ENCODE measurements around the gene ARID3C. TPM values are rescaled to one million over a fixed set of nuclear protein-coding genes. Genes with fewer than 3 reads are reported as not detected.

The ARID3C gene, protein sequence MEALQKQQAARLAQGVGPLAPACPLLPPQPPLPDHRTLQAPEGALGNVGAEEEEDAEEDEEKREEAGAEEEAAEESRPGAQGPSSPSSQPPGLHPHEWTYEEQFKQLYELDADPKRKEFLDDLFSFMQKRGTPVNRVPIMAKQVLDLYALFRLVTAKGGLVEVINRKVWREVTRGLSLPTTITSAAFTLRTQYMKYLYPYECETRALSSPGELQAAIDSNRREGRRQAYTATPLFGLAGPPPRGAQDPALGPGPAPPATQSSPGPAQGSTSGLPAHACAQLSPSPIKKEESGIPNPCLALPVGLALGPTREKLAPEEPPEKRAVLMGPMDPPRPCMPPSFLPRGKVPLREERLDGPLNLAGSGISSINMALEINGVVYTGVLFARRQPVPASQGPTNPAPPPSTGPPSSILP
- total RNA-seq (ENCODE audit: low replicate concordance), result 0.09 and 0.74 TPM in 2 replicates

DNA sequence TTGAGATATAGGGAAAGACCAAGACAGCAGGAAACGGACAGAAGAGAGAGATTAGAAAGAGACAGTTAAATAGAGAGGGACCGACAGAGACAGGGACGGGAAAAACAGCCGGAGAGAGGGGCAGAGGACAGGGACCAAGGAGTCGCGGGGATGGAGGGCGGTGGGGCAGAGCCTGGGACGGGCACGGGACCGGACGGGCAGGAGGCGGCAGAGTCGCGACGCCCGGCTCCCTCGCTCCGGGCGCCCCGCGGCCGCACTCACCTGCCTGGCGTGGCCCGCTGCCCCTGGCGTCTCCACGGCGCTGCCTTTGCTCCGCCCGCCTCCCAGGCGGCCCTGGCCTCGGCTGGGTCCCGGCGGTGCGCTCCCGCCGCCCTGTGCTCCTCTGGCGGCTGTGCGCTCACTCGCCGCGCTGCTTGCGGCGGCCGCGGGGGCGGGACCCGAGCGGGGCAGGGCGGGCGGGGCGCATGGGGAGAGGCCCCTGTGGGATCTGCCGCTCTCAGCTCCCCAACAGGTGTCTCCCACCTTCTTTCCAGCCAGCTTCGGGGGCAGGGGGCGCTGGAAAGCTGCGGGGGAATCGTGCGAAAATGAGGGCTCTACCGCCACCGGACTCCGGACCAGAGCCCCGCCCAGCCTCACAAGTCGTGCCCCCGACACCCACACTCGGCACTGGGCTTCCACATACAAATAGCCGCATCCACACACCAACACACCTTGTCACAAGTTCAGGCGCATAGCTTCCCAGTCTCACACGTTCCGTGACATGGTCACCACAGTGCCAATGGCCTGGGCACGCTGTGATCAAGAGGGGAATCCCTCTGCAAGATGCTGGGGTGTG lies at the start of gene ARID3C:
TSS of gene ARID3C (minus strand) at position 411 of the 835 bp plus-strand sequence. CDS start 1,052 bp downstream, outside the sequence.
- peak within 1 kb of the TSS; percentile 51 for H3K4me3 ChIP-seq (ENCODE audit: low read depth, low read length)
- TF ChIP-seq, protein P1, sequence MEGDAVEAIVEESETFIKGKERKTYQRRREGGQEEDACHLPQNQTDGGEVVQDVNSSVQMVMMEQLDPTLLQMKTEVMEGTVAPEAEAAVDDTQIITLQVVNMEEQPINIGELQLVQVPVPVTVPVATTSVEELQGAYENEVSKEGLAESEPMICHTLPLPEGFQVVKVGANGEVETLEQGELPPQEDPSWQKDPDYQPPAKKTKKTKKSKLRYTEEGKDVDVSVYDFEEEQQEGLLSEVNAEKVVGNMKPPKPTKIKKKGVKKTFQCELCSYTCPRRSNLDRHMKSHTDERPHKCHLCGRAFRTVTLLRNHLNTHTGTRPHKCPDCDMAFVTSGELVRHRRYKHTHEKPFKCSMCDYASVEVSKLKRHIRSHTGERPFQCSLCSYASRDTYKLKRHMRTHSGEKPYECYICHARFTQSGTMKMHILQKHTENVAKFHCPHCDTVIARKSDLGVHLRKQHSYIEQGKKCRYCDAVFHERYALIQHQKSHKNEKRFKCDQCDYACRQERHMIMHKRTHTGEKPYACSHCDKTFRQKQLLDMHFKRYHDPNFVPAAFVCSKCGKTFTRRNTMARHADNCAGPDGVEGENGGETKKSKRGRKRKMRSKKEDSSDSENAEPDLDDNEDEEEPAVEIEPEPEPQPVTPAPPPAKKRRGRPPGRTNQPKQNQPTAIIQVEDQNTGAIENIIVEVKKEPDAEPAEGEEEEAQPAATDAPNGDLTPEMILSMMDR (IDR thresholded peaks at IDR 0.05; ENCODE audit: insufficient read depth, low read length), result no peak
- DNase-seq (ENCODE audit: low read depth), result no peak

DNA sequence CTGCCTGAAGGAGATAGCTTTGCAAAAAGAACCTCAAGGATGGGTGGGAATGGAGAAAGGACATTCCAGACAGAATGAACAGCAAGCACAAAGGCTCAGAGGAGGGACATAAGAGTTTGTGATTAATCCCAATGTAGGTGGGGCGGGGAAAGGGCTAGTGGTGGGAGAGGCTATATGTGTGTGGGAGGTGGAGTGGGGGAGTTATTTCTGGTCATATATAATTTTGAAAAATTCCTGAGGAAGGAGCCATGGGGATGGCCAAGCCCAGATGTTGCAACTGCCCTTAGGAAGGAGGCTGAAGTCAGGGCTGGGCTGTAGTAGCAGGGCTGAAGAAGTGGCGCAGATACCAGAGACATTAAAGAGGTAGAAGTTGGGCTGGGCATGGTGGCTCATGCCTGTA lies 47.0 kb upstream of the ARID3C start:
- TF ChIP-seq, protein P1 (IDR thresholded peaks at IDR 0.05; ENCODE audit: insufficient read depth, low read length), result no peak
- DNase-seq (ENCODE audit: low read depth), result peak; percentile 28
- H3K4me3 ChIP-seq (ENCODE audit: low read depth, low read length), result no peak overlapping the region

DNA sequence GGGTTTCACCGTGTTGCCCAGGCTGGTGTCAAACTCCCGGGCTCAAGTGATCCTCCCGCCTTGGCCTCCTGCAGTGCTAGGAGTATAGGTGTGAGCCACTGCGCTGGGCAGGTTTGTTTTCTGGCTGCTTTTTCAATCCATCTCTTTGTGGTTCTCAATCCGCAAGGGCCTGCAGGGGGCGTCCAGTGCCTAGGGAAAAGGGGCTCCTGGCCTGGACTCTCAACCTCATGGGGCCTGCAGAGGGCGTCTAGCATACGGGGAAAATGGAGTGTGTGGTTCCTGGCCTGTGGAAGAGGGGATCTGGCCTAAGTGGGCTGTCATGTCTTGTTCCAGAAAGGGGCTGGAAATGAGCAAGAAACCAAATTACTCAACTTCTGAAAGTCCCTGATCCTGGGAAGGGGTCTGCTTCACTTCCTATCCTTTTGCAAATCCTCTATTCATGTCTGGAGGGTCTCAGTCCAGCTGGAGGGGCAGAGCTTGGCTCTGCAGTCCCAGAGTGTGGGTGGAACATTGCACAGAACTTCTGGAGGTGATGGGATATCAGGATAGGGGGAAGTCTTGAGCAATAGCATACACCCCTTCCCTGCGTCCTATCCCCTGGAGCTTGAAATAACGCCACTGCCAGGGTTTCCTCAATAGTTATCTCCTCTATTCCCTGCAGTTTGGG lies 46.3 kb upstream of the ARID3C start:
- no peak overlapping the region for H3K4me3 ChIP-seq (ENCODE audit: low read depth, low read length)
- DNase-seq (ENCODE audit: low read depth), result peak; percentile 73
- TF ChIP-seq, protein P1 (IDR thresholded peaks at IDR 0.05; ENCODE audit: insufficient read depth, low read length), result peak; percentile 83

DNA sequence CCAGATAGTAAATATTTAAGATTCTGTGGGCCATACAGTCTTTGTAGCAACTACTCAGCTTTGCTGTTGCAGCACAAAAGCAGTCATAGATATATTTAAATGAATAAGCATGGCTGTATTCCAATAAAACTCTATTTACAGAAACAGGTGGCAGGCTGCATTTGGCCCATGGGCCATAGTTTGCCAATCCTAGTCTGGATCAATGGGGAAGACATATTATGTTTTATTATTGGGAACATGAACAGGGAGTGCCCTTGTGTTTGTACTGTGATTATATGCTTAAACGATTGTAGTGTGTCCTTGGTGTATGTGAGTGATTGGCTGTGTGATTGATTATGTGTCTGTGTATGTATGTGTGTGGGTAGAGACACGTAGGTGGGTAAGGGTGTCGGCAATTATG lies 45.6 kb upstream of the ARID3C start:
- TF ChIP-seq, protein P1 (IDR thresholded peaks at IDR 0.05; ENCODE audit: insufficient read depth, low read length), result no peak
- no peak overlapping the region for H3K4me3 ChIP-seq (ENCODE audit: low read depth, low read length)
- no peak for DNase-seq (ENCODE audit: low read depth)

DNA sequence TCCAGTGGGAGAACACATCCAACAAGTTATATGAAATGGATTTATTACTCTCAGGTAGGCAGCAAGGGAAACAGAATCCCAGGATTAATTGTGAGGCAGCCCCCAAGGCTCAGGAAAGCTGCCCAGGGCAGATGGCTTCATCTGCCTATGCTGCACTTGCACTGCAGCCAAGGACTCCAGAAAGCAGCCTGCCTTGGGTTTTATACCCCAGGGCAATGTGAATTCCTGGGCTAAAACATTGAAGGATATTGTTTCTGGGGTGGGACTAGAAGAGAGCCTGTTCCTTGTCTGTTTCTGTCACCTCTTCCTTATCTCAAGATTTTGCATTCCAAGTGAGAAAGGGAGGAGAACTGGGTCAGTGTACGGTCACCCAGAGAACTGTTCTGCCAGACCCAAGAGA lies 42.4 kb upstream of the ARID3C start:
- DNase-seq (ENCODE audit: low read depth), result no peak
- H3K4me3 ChIP-seq (ENCODE audit: low read depth, low read length), result no peak overlapping the region
- TF ChIP-seq, protein P1 (IDR thresholded peaks at IDR 0.05; ENCODE audit: insufficient read depth, low read length), result no peak

DNA sequence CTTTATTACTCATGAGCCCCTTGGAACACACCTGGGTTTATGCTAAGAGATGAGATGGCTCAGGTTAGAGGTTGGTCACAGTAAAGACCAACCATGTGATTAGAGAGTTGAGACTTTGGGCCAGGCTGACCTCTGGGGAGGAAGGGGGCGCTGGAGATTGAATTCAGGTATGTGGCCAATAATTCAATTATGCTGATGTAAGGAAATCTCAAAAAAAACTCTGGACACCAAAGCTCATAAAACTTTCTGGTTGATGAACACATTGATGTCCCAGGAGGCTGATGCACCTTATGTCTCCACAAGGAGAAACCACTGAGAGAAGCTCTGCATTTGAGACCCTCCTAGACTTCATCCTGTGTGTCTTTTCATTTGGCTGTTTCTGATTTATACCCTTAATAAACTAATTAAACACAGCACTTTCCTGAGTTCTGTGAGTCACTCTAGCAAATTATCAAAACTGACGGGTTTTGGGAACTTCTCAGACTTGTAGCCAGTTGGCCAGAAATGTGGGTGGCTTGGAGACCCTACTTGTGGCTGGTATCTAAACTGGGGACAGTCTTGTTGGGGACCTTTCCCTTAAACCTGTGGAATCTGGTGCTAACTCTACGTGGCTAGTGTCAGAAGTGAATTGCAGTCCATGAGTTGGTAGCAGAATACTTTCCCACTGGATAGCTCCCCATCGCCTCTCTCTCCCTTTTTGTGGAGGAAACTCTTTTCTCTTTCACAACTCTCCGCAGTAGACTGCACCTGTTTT lies 41.1 kb upstream of the ARID3C start:
- TF ChIP-seq, protein P1 (IDR thresholded peaks at IDR 0.05; ENCODE audit: insufficient read depth, low read length), result no peak

More for the DNA sequence above, 41.1 kb upstream of the ARID3C start:
- no peak for DNase-seq (ENCODE audit: low read depth)
- no peak overlapping the region for H3K4me3 ChIP-seq (ENCODE audit: low read depth, low read length)
